ENCODE results near the gene PCCA.

DNA sequence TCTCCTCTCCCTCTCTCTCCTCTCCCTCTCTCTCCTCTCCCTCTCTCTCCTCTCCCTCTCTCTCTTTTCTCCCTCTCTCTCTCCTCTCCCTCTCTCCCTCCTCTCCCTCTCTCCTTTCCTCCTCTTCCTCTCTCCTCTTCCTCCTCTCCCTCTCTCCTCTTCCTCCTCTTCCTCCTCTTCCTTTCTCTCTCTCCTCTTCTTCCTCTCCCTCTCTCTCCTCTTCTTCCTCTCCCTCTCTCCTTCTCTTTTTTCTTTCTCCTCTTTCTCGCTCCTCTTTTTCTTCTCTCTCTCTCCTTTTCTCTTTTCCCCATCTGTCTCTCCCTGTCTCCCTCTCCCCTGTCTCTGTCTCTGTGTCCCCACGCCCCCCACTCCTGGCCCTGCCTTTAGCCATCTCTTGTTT, 363.0 kb downstream of the PCCA start:
- TF ChIP-seq, protein P1, sequence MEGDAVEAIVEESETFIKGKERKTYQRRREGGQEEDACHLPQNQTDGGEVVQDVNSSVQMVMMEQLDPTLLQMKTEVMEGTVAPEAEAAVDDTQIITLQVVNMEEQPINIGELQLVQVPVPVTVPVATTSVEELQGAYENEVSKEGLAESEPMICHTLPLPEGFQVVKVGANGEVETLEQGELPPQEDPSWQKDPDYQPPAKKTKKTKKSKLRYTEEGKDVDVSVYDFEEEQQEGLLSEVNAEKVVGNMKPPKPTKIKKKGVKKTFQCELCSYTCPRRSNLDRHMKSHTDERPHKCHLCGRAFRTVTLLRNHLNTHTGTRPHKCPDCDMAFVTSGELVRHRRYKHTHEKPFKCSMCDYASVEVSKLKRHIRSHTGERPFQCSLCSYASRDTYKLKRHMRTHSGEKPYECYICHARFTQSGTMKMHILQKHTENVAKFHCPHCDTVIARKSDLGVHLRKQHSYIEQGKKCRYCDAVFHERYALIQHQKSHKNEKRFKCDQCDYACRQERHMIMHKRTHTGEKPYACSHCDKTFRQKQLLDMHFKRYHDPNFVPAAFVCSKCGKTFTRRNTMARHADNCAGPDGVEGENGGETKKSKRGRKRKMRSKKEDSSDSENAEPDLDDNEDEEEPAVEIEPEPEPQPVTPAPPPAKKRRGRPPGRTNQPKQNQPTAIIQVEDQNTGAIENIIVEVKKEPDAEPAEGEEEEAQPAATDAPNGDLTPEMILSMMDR (IDR thresholded peaks at IDR 0.05; ENCODE audit: low read depth, low read length, missing input control), result no peak
- no peak for TF ChIP-seq TAF1 (conservative IDR thresholded peaks at IDR 0.05)
- TF ChIP-seq, protein P2, sequence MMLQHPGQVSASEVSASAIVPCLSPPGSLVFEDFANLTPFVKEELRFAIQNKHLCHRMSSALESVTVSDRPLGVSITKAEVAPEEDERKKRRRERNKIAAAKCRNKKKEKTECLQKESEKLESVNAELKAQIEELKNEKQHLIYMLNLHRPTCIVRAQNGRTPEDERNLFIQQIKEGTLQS (IDR thresholded peaks at IDR 0.05), result no peak
- TF ChIP-seq, protein P3, sequence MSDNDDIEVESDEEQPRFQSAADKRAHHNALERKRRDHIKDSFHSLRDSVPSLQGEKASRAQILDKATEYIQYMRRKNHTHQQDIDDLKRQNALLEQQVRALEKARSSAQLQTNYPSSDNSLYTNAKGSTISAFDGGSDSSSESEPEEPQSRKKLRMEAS (IDR thresholded peaks at IDR 0.05), result no peak
- TF ChIP-seq, protein P4, sequence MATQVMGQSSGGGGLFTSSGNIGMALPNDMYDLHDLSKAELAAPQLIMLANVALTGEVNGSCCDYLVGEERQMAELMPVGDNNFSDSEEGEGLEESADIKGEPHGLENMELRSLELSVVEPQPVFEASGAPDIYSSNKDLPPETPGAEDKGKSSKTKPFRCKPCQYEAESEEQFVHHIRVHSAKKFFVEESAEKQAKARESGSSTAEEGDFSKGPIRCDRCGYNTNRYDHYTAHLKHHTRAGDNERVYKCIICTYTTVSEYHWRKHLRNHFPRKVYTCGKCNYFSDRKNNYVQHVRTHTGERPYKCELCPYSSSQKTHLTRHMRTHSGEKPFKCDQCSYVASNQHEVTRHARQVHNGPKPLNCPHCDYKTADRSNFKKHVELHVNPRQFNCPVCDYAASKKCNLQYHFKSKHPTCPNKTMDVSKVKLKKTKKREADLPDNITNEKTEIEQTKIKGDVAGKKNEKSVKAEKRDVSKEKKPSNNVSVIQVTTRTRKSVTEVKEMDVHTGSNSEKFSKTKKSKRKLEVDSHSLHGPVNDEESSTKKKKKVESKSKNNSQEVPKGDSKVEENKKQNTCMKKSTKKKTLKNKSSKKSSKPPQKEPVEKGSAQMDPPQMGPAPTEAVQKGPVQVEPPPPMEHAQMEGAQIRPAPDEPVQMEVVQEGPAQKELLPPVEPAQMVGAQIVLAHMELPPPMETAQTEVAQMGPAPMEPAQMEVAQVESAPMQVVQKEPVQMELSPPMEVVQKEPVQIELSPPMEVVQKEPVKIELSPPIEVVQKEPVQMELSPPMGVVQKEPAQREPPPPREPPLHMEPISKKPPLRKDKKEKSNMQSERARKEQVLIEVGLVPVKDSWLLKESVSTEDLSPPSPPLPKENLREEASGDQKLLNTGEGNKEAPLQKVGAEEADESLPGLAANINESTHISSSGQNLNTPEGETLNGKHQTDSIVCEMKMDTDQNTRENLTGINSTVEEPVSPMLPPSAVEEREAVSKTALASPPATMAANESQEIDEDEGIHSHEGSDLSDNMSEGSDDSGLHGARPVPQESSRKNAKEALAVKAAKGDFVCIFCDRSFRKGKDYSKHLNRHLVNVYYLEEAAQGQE (IDR thresholded peaks at IDR 0.05), result no peak

Measured in liver (tissue), 3 donors.